KMS-11 (cell line): Measurements from ENCODE around the gene FBXO9.

ENCODE experiments used
- H2AFZ ChIP-seq: fragments of 200-600 bp; sonication (generic); 2 replicates; pipeline ENCODE4 v1.6.1; 2016; ENCODE audit warnings: antibody characterized with exemption, mixed run types, low read depth
- H3K27ac ChIP-seq: fragments of 200-600 bp; sonication (generic); 2 replicates; pipeline ENCODE4 v1.6.1; 2016; ENCODE audit warnings: mild to moderate bottlenecking, mixed run types
- H3K27me3 ChIP-seq: fragments of 200-600 bp; sonication (generic); 2 replicates; pipeline ENCODE4 v1.6.1; 2017; ENCODE audit warnings: mild to moderate bottlenecking, low read depth, mixed run types, moderate library complexity; ENCODE audit not compliant: insufficient read depth
- H3K36me3 ChIP-seq: fragments of 200-600 bp; sonication (generic); 2 replicates; pipeline ENCODE4 v1.6.1; 2017; ENCODE audit warnings: mild to moderate bottlenecking, mixed run types; ENCODE audit not compliant: insufficient read depth
- H3K4me1 ChIP-seq: fragments of 200-600 bp; sonication (generic); 2 replicates; pipeline ENCODE4 v1.6.1; 2016; ENCODE audit warnings: mild to moderate bottlenecking, low read depth, mixed run types; ENCODE audit not compliant: poor library complexity, severe bottlenecking
- H3K4me2 ChIP-seq: fragments of 200-600 bp; sonication (generic); 2 replicates; pipeline ENCODE4 v1.7.0; 2016; ENCODE audit warnings: mild to moderate bottlenecking, mixed run types
- H3K4me3 ChIP-seq: fragments of 200-600 bp; sonication (generic); IDR thresholded peaks from 2 replicates; pipeline ENCODE4 v1.6.1; 2017; ENCODE audit warnings: low read depth, low read length, mixed read lengths; ENCODE audit not compliant: insufficient read depth
- H3K79me2 ChIP-seq: fragments of 200-600 bp; sonication (generic); 2 replicates; pipeline ENCODE4 v1.6.1; 2016; ENCODE audit warnings: low read depth, mixed run types; ENCODE audit not compliant: insufficient read depth
- H3K9ac ChIP-seq: fragments of 200-600 bp; sonication (generic); 2 replicates; pipeline ENCODE4 v1.6.1; 2016; ENCODE audit warnings: mild to moderate bottlenecking, mixed run types
- H4K20me1 ChIP-seq: fragments of 200-600 bp; sonication (generic); 2 replicates; pipeline ENCODE4 v1.6.1; 2016; ENCODE audit warnings: mild to moderate bottlenecking, mixed run types; ENCODE audit not compliant: insufficient read depth
- CTCF ChIP-seq: fragments of 200-600 bp; sonication (generic); conservative IDR thresholded peaks from 2 replicates; pipeline ENCODE4 v1.6.1; 2017; ENCODE audit warnings: low read depth, mild to moderate bottlenecking, antibody characterized with exemption, low read length, moderate library complexity, mixed read lengths

FBXO9 gene

DNA sequence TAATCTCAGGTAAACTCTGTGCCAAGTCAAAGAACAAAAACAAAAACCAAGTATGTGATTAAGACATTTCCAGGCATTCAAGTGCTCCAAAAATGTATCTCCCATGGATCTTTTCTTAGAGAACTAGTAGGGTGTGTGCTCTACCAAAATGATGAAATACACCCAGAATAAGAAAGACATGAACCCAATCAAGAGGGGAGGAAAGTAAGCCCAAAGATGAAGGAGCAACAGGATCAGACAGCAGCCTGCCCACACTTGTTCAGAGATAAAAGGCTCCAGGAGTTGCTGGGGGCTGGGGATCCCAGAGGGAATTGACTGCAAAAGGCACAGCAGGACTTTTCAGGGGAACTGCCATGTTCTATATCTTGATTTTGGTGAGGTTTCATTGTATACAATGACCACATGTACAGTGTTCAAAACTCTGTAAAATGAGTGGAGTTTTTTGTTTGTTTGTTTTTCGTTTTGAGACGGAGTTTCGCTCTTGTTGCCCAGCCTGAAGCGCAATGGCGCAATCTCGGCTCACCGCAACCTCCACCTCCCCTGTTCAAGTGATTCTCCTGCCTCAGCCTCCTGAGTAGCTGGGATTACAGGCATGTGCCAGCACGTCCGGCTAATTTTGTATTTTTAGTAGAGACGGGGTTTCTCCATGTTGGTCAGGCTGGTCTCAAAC, 59.1 kb downstream of the FBXO9 start:
- no peak overlapping the region for H3K4me2 ChIP-seq
- no peaks in the 10 kb centered on the region for H3K79me2 ChIP-seq
- H3K9ac ChIP-seq = no peak overlapping the region
- no peaks in the 10 kb centered on the region for H3K27me3 ChIP-seq
- no peaks in the 10 kb centered on the region for H4K20me1 ChIP-seq
- no peak overlapping the region for H3K4me3 ChIP-seq
- H3K4me1 ChIP-seq = no peaks in the 10 kb centered on the region
- H3K36me3 ChIP-seq = no peaks in the 10 kb centered on the region
- no peak for TF ChIP-seq CTCF
- H3K27ac ChIP-seq = no peak overlapping the region
- no peak overlapping the region for H2AFZ ChIP-seq

DNA sequence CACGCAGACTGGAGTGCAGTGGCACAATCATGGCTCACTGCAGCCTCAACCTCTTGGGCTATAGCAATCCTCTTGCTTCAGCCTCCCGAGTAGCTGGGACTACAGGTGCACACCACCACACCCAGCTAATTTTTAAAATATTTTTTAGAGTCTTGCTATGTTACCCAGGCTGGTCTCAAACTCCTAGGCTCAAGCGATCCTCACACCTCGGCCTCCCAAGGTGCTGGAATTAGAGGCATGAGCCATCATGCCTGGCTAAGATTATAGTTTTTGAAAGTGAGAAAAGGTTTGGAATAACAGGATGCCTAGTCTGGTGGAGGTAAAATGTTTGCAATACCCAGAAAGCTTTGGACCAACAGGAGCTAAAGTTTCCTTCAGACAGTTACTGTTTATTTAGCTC, 60.1 kb downstream of the FBXO9 start:
- Histone ChIP-seq H3K9ac (no peak overlapping the region), H3K27ac (no peak overlapping the region), H3K4me2 (no peak overlapping the region), H3K36me3 (no peaks in the 10 kb centered on the region), H3K4me3 (no peak overlapping the region), H3K4me1 (no peaks in the 10 kb centered on the region), H3K79me2 (no peaks in the 10 kb centered on the region), H4K20me1 (no peaks in the 10 kb centered on the region), H3K27me3 (no peaks in the 10 kb centered on the region), H2AFZ (no peak overlapping the region)
- TF ChIP-seq CTCF = no peak

DNA sequence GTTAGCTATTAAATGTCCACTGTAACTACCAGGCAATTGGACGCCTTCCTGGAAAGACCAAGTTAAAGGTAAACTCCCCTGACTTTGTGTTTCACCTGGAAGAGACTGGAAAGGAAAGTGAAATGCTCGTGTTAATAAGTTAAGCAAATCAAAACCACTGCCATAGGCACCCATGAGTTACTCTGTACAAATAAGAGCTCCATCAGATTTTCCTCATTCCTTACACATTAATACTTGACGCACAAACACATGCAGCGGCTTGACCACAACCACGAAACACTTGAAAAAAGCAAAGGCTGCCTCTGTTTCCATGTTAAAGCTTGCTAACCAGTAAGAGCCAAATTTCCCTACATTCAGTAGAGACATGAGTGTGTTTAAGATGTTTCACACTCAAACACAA, 63.6 kb downstream of the FBXO9 start:
- no peaks in the 10 kb centered on the region for H3K36me3 ChIP-seq
- no peaks in the 10 kb centered on the region for H3K79me2 ChIP-seq
- no peak overlapping the region for H3K4me2 ChIP-seq
- no peaks in the 10 kb centered on the region for H4K20me1 ChIP-seq
- TF ChIP-seq CTCF = no peak
- no peaks in the 10 kb centered on the region for H3K27me3 ChIP-seq
- H3K4me1 ChIP-seq = no peaks in the 10 kb centered on the region
- H2AFZ ChIP-seq = no peak overlapping the region
- no peak overlapping the region for H3K9ac ChIP-seq
- no peak overlapping the region for H3K27ac ChIP-seq
- H3K4me3 ChIP-seq = no peak overlapping the region

- Histone ChIP-seq H4K20me1 (no peaks in the 10 kb centered on the region), H3K36me3 (no peaks in the 10 kb centered on the region), H3K4me1 (no peaks in the 10 kb centered on the region), H3K79me2 (no peaks in the 10 kb centered on the region), H3K27me3 (no peaks in the 10 kb centered on the region), H2AFZ (no peak overlapping the region), H3K9ac (no peak overlapping the region), H3K4me2 (no peak overlapping the region), H3K27ac (no peak overlapping the region), H3K4me3 (no peak overlapping the region)
- TF ChIP-seq CTCF = no peak
Observed at GRCh38 chr6:53130569-53131290, 65.5 kb downstream of the FBXO9 start.
